ENCODE data around the gene JARID2. TPM values are rescaled to one million over a fixed set of nuclear protein-coding genes. Genes with fewer than 3 reads are reported as not detected.
"Not testable (repeated sequence)": the region's sequence is repeated elsewhere in the genome, so short reads cannot be mapped to it uniquely, and the experiment has no call there.

Gene JARID2
- total RNA-seq, 1 donor from 2014 or later: 65.6 TPM

DNA sequence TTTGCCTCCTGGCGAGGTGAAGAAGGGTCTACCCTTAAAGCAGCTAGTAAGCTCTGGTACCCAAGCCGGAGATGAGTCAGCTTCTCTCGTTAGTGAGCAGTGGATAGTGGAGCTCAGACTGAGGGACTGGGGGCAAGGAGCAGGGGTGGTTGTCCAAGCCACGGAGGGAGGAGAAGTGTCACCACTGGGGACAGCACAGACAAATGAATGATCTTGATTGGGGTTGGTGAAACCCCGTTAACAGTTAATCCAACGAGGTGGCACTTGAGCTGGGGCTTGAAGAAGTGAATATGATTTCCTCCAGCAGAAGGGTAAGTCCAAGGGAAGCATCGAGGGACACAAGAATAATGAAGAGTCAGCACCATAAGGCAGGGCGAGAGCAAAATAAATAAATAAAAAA is 43.0 kb downstream of the JARID2 start:
- Mint-ChIP-seq H3K27me3 (no peaks in the 10 kb centered on the region), H3K27ac (peak overlapping the region; percentile 48), H3K36me3 (ENCODE audit: insufficient read depth) (peaks cover 15% of the 10 kb centered on the region), H3K4me1 (ENCODE audit: low read depth) (peaks cover 21% of the 10 kb centered on the region), H3K4me3 (ENCODE audit: low read depth) (no peak overlapping the region), H3K9me3 (ENCODE audit: low read depth) (peaks cover 3% of the 10 kb centered on the region)
- TF ChIP-seq CTCF (IDR thresholded peaks at IDR 0.05; ENCODE audit: unreplicated experiment): no peak
- no peak for DNase-seq (ENCODE audit: low spot score, unreplicated experiment)

- H3K9me3 Mint-ChIP-seq (ENCODE audit: low read depth); H3K27ac Mint-ChIP-seq; H3K4me3 Mint-ChIP-seq (ENCODE audit: low read depth); DNase-seq (ENCODE audit: low spot score, unreplicated experiment); H3K27me3 Mint-ChIP-seq: not testable (repeated sequence)
- Mint-ChIP-seq H3K4me1 (ENCODE audit: low read depth) (peaks cover 19% of the 10 kb centered on the region), H3K36me3 (ENCODE audit: insufficient read depth) (peaks cover 12% of the 10 kb centered on the region)
Measured at GRCh38 chr6:15289456-15289855, 43.6 kb downstream of the JARID2 start.

DNA sequence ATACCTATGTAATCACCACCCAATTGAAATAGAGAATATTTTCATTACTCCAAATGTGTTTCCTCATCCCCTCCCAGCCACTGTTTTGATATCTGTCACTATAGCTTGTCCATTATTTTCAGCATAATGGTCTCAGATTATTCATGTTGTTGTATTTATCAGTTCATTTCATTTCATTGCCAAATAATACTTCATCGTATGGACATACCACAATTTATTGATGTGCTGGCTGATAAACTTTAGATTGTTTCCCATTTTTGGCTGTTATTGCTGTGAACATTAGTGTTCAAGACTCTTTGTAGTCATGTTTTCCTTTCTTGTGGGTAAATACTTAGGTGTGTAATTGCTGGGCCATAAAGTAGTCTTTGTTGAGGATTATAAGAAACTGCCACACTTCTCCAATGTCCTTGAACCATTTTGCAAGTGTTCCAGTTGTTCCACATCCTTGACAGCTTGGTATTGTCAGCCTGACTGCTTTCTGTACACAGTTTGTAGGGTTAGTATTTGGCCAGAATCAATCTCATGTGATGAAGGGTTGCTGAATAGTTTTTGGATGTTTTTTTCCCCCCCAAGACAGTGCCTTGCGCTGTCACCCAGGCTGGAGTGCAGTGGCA is 44.3 kb downstream of the JARID2 start:
- Mint-ChIP-seq H3K9me3 (ENCODE audit: low read depth) (peaks cover 3% of the 10 kb centered on the region), H3K27me3 (no peaks in the 10 kb centered on the region), H3K4me3 (ENCODE audit: low read depth) (no peak overlapping the region), H3K27ac (no peak overlapping the region), H3K36me3 (ENCODE audit: insufficient read depth) (peaks cover 12% of the 10 kb centered on the region), H3K4me1 (ENCODE audit: low read depth) (peaks cover 15% of the 10 kb centered on the region)
- no peak for DNase-seq (ENCODE audit: low spot score, unreplicated experiment)
- no peak for TF ChIP-seq CTCF (IDR thresholded peaks at IDR 0.05; ENCODE audit: unreplicated experiment)

DNA sequence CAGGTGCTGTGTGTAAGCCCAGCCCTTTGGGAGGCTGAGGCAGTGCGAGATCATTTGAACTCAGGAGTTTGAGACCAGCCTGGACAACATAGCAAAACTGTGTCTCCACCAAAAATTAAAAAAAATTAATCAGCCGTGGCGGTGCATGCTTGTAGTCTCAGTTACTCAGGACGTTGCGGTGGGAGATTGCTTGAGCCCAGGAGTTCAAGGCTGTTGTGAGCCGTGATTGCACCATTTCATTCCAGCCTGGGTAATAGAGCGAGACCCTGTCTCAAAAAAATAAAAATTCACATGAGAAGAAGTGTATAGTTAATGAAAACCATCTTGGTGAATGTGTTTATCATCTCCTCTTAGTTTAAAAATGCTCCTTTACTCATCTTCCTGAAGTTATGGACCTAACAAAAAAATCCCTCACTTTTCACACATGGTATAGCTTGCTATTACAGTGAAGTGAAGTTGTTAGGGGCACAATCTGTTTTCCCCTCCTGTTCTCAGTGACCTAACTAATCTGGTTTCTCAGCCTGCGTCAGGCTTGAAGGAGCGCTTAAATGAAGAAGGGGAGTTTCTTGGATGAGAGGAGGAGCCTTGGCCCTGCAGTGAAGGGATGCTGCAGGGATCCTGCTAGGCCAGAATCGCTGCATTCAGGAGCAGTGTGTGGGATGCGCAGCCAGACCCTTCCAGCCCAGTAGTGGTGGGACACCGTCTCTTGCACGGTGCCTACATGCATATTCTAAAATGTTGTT is 45.3 kb downstream of the JARID2 start:
- peaks cover 15% of the 10 kb centered on the region for H3K4me1 Mint-ChIP-seq (ENCODE audit: low read depth)
- no peaks in the 10 kb centered on the region for H3K27me3 Mint-ChIP-seq
- peak overlapping the region; percentile 78 for H3K27ac Mint-ChIP-seq
- DNase-seq (ENCODE audit: low spot score, unreplicated experiment): no peak
- no peak overlapping the region for H3K4me3 Mint-ChIP-seq (ENCODE audit: low read depth)
- peaks cover 12% of the 10 kb centered on the region for H3K36me3 Mint-ChIP-seq (ENCODE audit: insufficient read depth)
- TF ChIP-seq CTCF (IDR thresholded peaks at IDR 0.05; ENCODE audit: unreplicated experiment): no peak
- H3K9me3 Mint-ChIP-seq (ENCODE audit: low read depth): peaks cover 3% of the 10 kb centered on the region

DNA sequence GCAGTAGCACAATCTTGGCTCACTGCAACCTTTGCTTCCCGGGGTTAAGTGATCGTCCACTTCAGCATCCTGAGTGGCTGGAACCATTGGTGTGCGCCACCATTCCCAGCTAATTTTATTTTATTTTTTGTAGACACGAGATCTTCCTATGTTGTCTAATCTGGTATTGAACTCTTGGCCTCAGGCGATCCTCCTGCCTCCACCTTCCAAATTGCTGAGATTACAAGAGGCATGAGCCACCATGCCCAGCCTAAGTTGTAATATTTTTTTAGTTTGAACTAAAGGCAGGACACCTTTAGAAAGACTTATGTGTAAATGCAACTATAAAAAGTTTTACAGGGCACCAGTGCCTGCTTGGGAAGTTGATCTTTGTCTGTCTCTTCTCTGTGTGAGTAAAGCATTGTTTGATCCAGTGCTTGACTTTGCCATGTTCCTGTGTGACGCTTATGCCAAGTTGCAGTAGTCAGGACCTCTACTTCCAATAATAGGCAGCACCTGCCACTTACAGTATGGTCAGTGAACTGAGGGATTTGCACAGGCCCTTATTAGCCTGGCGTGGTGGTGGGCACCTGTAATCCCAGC is 46.9 kb downstream of the JARID2 start:
- peaks cover 12% of the 10 kb centered on the region for H3K36me3 Mint-ChIP-seq (ENCODE audit: insufficient read depth)
- H3K9me3 Mint-ChIP-seq (ENCODE audit: low read depth): peaks cover 3% of the 10 kb centered on the region
- H3K4me3 Mint-ChIP-seq (ENCODE audit: low read depth): no peak overlapping the region
- DNase-seq (ENCODE audit: low spot score, unreplicated experiment): no peak
- no peak for TF ChIP-seq CTCF (IDR thresholded peaks at IDR 0.05; ENCODE audit: unreplicated experiment)
- H3K27me3 Mint-ChIP-seq: no peaks in the 10 kb centered on the region
- peak overlapping the region; percentile 69 for H3K27ac Mint-ChIP-seq
- peaks cover 18% of the 10 kb centered on the region for H3K4me1 Mint-ChIP-seq (ENCODE audit: low read depth)

Data from progenitor cell of endocrine pancreas (in vitro differentiated cells).